GM21447 (cell line): ENCODE results near the gene AP1M2.

ENCODE experiments used
- ATAC-seq: cut with Tn5 transposase; IDR thresholded peaks from one replicate; pipeline ENCODE4 v1.9.1; 2021; ENCODE audit not compliant: unreplicated experiment

Gene AP1M2

DNA sequence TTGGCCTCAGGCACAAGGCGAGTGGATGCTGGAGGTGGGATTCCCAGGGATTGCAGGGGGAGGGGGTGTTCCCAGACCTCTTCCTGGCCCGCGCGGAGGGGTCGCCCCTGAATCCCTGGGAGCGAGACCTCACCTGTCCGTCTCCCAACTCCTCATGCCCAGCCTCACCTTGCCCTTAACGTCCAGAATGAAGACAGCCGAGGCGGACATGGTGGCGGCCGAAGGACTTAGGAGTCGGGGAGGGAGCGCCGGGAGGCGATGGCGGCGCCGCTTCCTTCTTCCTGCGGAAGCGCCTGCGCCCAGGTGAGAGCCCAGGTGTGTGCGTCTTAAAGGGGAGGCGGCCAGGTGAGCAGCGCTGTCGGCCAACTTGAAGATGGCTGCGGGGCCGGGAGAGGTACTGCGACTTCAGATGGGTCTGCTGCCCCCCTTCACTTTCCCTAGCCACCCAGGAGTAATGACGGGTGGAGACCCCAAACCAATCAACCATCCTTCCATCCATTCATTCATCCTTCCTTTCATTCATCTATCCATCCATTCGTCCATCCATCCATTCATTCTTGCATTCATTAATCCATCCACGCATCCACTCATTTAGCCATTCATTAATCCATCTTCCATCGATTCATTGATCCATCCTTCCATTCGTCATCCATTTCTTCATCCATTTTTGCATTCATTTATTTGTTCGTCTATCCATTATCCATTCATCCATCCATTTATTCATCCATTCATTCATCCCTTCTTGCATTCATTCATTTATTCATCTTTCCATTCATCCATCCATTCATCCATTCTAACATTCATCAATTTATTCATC lies at the start of gene AP1M2:
TSS of gene AP1M2 (minus strand) at position 291 of the 817 bp plus-strand sequence. CDS start at position 210, 81 bp downstream.
- ATAC-seq = no peak

DNA sequence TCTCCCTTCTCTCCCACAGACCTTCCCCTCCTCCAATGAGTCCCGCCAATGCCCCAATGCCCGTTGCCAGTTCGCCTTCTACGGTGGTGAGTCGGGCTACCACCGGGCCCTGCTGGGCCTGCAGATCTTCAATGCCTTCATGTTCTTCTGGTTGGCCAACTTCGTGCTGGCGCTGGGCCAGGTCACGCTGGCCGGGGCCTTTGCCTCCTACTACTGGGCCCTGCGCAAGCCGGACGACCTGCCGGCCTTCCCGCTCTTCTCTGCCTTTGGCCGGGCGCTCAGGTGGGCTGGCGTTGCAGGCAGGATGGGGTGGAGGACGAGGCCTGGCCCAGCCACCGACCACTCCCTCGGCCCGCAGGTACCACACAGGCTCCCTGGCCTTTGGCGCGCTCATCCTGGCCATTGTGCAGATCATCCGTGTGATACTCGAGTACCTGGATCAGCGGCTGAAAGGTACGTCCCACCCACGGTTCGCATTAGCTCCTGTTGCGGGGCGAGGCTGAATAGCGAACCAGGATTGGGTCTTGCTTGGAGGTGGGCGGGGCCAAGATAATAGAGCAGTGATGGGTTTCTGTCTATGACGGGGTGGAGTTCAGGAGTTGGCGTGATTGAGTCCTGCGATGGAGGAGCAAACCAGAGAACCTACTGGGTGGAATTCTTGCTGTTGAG lies 49.3 kb upstream of the AP1M2 start:
- no peak for ATAC-seq

DNA sequence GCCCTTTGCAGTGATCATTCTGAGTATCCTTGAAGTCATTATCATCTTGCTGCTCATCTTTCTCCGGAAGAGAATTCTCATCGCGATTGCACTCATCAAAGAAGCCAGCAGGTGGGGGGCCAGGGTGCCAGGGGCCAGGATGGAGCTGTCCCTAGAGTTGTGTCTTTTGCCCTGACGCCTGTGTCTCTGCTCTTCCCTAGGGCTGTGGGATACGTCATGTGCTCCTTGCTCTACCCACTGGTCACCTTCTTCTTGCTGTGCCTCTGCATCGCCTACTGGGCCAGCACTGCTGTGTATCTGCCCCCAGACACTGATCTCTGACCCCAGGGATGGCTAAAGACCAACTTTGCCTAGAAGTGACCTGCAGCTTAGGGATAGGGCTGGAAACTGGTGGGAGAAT lies 47.9 kb upstream of the AP1M2 start:
- no peak for ATAC-seq

DNA sequence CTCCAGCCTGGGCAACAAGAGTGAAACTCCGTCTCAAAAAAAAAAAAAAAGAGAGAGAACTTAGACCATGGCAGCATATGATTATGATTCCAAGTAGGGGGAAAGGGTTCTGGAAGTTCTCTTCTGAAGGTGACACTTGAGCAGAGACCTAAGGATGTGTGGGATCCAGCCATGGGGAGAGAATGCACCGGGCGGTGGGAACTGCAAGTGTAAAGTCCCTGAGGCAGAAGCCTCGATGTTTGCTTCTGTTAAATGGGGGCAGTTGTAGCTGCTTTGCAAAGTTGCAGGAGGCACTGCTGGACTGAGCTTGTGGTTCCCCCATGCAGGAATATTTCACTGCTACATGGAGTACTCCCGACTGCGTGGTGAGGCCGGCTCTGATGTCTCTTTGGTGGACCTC lies 47.3 kb upstream of the AP1M2 start:
- no peak for ATAC-seq

DNA sequence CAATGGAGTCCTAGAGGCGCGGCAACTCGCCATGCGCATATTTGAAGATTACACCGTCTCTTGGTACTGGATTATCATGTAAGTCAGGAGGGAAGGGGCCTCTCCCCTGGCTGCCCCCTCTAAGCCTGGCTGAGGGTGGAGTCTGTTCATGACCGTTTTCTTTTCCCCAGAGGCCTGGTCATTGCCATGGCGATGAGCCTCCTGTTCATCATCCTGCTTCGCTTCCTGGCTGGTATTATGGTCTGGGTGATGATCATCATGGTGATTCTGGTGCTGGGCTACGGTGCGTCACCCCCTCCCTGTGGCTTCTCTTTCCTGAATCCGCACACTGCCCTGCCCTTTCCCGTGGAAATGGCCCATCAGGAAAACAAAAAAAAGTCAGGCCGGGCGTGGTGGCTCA lies 44.8 kb upstream of the AP1M2 start:
- no peak for ATAC-seq

DNA sequence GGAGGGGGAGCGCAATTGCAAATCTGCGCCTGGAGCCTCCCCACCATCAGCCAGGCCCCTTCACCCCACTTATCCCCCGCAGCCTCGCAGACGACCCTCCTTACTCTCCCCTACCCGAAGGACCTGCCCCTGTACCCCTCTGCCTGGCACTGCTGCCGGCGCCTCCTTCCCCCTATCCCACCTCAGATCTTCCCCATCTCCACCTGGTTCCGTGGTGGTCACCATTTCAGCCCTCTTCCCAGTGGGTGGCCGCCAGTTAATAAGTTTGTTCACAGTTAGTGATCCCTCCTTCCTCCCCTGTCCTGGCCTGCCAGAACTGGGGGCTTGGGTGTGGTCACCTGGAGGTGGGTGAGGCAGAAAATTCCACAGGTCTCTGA lies 38.6 kb upstream of the AP1M2 start:
- ATAC-seq = no peak

DNA sequence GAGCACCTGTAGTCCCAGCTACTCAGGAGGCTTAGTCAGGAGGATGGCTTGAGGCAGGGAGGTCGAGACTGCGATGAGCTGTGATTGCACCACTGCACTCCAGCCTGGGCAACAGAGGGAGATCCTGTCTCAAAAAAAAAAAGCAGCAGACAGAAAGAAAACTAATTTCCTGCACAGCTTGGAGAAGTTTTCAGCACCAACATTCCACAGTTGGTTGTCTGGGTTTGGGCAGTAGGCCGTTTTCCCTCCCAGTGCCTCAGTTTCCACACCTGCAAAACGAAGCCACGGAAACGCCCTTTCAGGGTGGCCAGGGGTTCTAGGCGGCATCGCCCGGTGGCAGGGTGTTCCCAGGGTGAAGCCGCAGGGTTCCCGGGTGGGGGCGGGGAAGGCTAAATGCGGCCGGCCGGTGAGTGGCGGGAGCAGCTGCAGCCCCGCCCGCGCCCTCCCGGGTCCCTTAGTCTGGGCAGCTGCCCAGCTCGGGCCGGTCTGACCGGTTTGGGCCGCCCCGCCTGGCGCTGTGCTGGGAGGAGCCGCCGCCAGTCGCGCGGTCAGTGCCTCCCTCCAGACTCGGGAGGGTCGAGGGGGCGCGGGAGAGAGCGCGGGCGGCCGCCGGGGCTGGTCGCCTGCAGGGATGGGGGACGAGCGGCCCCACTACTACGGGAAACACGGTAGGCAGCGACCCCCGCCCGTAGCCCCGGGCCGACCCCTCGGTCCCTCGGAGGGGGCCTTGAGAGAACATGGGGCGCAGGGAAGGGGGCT lies 38.1 kb upstream of the AP1M2 start, which contains the start of gene SLC44A2:
TSS of gene SLC44A2 (plus strand) at position 551 of the 759 bp plus-strand sequence. CDS start at position 632, 81 bp downstream.
- ATAC-seq = no peak

DNA sequence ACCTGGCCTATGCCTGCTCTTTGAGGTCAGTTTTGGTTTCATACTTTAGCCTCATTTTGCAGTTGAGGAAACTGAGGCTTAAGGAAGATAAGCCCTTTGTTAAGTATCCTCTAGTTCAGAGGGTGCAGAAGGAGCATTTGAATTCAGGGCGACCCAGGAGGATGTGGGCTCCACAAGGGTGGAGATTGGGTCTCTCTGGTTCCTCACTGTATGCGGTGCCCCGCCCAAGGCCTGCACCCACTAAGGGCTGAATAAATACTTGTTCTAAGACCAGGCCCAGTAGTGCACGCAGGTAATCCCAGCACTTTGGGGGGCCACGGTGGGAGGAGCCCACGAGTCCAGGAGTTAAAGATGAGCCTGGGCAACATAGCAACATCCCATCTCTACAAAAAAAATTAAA lies 37.5 kb upstream of the AP1M2 start:
- no peak for ATAC-seq

DNA sequence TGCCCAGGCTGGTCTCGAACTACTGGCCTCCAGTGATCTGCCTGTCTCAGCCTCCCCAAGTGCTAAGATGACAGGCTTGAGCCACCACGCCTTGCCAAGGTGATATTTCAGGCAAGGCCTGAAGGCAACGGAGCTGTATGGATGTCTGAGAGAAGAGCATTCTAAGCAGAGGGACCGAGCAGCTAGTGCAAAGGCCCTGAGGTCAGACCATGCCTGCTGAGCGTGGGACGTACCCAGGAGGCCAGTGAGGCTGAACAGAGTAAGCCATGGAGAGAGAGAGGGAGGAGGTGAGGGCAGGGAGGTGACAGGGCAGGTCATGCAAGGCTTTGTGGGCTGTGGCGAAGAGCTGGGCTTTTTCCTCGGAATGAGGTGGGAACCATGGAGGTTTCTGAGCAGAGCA lies 34.9 kb upstream of the AP1M2 start:
- ATAC-seq = no peak

DNA sequence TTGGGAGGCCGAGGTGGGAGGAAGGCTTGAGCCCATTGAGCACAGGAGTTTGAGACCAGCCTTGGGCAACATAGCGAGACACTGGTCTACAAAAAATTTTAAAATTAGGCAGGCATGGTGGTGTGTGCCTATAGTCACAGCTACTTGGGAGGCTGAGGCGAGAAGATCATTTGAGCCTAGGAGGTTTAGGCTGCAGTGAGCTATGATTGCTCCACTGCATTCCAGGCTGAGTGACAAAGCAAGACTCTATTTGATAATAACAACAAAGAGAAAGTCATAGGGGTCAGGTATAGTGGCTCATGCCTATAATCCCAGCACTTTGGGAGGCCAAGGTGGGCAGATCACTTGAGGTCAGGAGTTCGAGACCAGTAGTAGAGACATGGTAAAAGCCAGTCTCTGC lies 33.7 kb upstream of the AP1M2 start:
- no peak for ATAC-seq

DNA sequence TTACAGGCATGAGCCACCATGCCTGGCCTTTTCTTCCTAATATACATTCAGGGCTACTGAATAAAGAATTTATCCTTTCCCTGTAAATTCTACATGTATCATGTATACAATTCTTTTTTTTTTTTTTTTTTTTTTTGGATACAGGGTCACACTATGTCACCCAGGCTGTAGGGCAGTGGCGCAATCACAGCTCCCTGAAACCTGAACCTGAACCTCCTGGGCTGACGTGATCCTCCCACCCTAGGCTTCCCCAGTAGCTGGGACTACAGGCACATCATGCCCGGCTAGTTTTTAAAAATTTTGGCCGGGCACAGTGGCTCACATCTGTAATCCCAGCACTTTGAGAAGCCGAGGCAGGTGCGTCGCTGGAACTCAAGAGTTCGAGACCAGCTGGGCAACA lies 31.7 kb upstream of the AP1M2 start:
- ATAC-seq = no peak

DNA sequence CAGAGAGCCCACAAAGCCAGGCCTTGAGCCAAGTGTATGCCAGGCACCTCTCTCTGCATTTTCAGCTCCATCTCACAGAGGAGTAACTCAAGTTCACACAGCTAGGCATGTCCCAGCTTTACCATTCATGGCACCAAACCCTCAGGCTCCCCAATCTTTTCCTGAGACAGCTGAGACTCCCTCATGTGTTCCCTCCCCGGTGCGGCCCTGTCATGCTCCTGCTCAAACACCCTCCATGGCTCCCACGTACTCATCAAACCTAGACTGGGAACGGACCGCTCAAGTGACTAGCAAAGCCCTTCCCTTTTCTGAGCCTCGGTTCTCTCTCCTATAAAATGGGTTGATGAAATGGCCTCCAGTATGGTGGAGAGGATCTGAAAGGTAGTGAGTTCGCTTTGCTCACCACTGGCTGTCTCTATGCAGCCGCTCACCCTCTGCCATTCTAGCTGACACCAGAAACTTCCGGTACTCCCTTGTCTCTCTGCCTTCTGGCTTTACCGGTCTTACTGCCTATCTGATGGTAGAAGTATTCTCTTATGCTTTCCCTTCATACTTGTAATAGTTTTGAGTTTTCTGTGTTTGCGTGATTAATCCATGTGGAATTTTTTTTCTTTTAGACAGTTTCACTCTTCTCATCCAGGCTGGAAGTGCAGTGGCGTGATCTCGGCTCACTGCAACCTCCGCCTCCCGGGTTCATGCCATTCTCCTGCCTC lies 30.5 kb upstream of the AP1M2 start:
- ATAC-seq = no peak

DNA sequence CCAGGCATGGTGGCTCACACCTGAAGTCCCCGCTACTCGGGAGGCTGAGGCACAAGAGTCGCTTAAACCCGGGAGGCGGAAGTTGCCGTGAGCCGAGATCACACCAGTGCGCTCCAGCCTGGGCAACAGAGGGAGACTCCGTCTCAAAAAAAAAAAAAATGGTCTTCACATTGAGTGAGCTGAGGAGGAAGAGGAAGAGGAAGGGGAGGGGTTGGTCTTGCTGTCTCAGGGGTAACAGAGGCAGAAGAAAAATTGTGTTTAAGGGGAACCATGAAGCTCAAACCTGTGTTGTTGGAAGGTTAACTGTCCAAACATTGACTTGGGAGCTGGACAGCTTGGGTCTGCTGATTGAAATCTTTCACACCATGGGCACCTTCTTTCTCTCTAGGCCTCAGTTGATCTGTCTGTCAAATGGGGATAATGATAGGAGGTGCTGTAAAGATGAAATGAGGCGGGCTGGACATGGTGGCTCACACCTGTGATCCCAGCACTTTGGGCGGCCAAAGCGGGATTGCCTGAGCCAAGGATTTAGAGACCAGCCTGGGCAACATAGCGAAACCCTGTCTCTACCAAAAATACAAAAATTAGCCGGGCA lies 28.4 kb upstream of the AP1M2 start:
- no peak for ATAC-seq

DNA sequence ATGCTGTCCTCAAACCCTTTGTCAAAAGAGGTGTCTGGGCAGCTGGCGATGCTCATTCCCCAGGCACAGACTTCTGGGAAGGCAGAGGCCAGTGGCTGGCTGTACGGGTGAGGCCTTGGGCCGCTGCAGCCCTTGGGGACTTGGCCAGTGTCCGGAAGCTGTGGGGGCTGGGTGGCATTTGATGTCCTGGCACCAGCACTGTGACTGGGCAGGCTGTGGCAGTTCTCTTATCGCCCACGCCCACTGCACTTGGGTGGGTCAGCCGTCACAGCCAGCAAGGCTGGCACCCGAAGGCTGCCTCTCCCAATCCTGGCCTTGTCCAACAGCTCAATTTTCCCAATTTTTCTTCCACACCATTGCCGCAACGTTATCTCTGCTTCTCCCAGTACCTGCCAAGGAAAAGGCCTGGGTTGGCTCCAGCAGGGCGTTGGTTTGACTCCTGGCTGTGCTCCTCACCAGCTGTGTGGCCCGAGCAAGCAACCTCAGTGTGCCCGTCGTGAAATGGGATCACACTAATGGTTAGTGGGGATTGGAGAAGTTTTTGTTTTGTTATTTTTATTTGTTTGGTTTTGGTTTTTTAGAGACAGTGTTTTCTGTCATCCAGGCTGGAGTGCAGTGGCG lies 25.5 kb upstream of the AP1M2 start:
- ATAC-seq = no peak

DNA sequence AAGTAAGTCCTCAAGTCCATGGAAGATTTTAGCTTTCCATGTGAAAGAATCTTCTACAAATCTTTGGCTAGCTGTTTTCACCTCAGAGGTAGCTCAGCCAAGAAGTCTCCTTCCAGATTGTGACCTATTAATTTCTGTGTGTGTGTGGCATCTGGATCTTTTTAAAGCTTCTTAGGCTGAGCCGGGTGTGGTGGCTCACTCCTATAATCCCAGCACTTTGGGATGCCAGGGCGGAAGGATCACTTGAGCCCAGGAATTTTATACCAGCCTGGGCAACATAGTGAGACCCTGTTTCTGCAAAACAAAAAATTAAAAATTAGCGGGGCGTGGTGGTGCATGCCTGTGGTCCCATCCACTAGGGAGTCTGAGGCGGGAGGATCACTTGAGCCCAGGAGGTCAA lies 24.8 kb upstream of the AP1M2 start:
- no peak for ATAC-seq

DNA sequence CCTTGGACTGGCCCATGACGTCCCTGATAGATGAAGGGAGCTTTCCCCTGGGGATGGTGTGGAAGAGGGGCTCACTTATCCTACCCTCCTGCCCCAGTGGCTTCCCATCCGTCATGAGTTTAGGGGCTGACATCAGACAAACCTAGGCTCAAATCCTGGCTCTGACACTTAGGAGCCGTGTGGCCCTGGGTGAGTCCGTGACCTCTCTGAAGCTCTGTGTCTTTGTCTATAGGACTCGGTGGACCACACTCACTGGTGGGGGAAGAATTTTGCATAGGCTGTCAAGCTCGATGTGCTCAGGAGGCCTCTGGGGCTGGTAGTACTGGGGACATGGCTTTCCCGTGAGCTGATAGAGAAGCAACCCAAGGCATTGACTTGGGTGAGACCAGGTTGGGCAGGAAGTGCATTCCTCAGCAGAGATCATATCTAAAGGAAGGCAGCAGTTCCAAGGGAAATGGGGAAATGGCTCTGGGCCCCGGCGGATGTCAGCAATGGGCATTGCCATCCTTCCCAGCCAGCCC lies 17.4 kb upstream of the AP1M2 start:
- ATAC-seq = peak; percentile 19

DNA sequence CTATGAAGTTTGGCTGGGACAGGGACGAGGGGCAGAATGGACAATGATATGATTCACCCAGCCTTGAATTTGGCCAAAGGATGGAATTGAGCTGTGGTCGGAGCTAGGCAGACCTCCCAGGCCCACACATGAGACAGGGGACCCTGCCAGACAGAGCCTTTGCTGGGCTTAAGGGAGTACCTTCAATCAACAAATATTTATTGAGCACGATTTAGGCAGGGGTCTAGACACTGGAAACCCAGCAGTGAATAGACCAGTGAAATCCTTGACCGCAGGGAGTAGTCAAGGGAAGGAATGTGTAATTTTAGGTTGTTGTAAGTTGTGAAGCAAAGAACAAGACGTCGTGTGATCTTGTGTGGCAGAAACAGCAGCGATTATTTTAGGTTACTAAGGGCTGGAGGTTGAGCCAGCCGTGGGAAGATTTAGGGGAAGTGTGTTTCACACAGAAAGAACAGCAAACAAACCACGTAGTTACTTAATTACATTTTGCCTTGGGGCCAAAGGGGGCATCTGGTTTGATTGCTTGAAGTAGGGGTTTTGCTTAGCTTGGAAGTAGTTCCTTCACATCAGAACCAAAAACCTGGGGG lies 16.9 kb upstream of the AP1M2 start:
- ATAC-seq = peak; percentile 17

DNA sequence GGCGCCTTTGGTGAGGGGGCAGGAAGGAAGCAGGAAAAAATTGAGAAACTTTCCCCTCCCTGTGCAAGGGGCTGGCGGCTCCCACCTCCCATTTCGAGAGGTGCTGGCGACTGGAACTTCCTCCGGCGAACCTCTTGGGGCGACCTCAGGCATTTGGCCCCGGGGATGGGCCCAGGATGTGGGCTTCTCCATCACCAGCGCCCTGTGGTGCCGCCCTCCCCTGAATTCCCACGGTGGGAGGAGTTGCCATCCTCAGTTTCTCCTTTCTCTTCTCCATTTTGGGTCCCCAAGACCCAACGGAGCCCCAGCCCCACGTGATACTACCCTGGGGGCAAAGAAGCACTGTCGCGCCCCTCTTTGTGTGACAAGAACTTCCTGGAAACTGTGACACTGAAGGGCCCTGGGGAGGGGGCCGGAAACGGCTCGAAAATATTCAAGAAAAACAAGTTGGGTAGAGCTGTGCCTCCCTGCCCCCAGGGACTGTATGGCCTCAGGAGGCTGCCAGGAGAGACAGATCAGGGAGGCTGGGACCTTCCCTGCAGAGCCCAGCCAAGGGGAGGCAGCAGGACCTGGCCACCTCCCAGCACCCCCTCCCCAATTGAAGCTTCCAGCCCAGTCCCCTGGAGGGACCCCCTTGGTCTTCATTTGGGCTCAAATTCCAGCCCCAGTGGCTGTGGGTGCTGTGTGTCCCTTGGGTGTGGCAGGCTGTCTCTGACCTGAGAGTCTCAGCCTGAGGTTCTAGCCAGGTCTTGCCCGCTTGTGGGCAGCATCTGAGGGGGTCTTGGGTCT lies 16.2 kb upstream of the AP1M2 start:
- peak; percentile 51 for ATAC-seq
